ENCODE measurements around the gene BMP6.

The BMP6 gene

DNA sequence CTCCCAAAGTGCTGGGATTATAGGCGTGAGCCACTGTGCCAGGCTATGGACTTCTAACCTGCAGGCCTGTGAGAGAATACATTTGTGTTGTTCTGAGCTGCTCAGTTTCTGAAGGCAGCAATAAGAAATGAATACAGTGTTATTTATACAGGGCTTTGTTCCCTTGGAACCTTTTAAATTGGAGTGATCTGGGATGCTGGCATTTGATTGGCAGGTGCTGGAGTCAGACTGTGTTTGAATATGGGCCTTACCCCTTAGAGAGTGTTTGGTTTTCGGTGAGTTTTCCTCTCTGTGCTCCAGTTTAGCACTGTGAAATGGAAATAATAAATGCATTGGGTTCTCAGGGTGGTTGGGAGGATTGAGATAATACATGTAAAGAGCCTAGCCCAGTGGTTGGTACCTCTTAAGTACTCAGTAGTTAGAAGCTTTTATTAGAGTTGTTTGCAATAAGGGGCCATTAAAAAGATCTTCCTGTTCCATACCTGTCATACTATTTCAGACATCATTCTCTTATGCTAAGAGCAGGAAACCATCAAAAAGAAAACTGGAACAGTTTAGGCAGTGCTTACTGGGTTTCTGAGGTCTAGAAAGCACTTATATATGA is 22.1 kb downstream of the BMP6 start:
- DNase-seq = no peak

DNA sequence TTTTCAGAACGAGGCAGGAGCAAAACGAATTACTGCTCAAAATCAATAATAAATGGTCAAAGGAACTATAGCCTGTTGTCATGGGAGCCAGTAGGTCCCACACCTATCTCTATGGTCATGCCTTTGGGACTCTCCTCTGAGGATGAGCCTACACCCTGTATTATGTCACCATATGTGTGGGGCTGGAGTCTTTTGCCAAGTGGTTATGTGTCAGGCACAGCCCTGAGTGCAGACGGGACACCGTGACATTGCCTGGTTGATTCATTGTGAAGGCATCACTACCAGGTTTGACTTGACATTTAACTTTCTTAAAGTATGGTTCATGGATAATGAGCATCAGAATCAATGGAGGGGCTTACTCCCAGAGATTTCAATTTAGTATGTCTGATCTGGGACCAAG is 23.6 kb downstream of the BMP6 start:
- DNase-seq = no peak

DNA sequence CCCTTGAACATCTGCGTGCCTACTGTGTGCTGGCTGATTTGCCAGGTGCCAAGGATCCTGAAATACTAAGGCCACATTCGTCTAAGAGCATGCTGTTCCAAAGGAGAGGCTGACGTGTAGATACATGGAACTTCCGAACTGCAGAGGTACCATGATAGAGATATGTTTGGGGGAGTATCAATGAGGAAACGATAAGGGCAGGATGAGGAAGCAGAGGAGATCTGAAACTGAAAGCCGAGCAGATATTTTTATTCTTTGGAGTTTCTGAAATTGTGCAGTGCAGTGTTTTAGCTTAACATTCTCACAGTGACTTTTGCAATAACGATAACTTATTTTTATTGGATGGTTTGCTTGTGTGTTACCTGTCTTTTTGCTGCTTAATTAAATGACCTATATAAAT is 24.3 kb downstream of the BMP6 start:
- no peak for DNase-seq

DNA sequence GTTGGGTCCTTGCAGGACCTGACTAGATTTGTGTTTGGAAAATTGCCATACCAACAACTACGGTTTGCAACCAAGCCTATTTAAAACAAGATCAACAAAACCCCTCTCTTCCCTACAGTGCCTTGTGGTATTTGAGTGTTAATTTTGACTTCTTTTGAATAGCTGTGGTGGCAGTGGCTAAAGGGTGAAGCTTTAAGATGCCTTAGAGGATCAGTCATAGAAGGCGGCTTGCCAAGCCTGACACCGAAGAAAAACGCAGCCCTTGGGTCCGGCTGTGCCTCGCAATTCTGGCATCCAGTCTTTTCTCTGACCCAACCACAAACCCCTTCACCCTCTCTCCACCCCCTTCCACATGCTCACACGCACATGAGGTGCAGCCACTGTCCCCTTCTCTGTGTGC is 32.6 kb downstream of the BMP6 start:
- no peak for DNase-seq

DNA sequence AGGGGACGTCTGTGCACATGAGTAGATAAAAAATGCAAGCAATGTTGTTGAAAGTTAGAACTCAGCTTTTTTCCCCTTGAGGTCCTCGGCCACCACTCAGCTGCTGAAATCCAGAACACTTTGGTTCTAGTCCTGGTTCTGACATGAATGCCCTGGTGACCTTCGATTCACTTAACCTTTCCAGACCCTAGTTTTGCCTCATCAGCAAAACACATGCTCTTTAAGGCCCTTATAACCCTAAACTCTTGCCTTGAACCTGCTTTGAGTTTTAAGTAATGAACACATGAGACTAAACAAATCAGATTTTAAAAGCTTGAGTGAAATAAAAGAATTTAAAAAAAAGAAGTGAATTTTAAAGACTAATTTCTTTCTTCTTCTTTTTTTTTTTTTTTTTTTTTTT is 33.4 kb downstream of the BMP6 start:
- DNase-seq = no peak

DNA sequence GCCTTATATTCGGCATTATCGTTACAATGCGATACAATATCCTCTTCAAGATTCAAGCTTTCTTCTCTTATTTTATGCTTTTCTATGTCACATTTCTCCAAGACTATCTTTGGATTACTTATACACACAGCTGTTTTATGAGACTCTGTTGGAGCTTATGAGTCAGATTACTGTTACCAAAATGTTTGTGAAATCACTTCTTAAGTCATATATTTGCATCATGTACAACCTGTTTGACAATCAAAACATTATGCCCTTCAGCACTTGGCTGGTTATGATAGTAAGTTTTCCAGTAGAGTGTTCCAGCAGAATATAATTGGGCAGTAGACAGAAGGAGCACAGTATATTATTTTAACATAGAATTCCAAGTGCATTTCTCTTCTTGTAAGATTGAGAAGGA is 35.2 kb downstream of the BMP6 start:
- no peak for DNase-seq

DNA sequence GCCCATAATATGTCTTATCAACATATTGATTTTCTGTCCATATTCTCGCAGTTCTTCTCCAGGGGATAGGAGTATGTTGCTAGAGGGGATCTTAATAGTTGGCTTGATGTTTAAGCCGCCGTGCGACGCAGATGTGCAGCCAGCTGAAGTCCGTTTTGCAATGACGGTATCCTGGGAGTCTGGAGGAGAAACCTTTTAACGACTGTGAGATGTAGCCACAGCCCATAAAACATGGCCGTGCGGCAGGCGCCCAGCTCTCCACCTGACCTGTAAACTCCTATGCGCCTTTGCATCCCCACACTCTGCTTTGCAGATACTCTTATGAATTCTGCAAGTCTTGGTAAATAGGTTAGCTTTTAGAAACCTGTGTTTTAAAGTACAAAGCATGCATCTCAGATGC is 36.9 kb downstream of the BMP6 start:
- DNase-seq = no peak

DNA sequence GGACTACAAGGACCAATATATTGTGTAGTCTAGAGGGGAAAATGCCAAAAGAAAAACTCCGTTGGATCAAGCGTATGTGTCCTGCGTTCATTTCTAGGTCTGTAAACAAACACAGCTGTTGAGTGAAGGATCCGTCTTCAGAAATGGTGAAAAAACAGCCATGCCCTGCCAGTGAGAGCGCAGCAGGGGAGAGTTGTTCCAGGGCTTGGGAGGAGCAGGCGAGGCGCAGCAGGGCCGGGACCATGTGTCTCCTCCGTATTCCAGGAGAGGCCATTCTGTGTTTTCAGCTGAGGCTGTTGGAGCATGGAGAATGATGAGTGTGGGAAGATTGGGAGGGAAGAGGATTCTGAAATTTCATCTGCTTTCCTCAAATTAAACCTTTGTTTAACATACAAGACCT is 38.0 kb downstream of the BMP6 start:
- no peak for DNase-seq

DNA sequence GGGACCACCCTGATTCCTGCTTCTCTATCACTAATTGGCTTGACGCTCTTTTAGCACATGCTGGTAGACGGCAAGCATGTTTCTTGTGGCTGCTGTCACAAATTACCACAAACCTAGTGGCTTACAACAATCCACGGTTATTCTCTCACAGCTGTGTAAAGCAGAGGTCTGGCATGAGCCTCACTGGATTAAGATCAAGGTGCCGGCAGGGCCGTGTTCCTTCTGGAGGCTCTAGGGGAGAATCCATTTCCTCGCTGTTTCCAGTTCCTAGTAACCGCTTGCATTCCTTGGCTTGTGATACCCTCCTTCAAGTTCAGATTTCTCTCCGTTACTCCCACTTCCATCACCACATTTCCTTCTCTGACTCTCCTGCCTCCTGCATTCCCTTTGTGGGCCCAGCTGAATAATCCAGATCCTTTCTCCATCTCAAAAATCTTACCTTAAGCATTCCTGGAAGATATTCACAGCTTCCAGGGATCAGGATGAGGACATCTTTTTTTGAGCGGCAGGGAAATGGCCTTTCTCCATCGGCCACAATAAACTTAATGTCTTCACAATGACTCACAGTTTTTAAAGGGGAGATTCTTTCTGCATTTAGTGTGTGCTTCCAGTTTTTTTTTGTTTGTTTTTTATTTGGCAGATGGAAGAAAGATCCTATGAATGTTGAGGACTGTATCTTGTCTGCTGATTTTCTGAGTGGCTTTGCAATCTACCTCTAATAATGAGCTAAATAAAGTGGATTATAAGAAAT is 39.9 kb downstream of the BMP6 start:
- no peak for DNase-seq

DNA sequence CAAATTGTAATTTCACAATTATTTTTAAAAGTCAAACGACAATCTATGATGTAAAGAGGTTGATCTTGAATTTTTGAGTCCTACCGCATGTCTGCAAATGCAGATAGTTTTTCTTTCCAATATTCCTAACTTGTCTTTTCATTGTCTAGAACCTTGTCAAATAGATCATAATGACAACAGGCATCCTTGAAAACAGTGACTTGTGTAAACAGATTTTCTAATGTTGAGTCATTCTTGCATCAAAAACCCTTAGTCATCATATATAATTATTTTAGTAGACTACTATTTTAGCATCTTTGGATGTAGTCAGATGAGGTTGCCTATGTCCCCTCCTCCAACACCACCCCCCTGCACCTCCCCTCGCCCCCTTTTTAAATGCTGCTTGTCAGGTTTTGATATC is 43.8 kb downstream of the BMP6 start:
- no peak for DNase-seq

DNA sequence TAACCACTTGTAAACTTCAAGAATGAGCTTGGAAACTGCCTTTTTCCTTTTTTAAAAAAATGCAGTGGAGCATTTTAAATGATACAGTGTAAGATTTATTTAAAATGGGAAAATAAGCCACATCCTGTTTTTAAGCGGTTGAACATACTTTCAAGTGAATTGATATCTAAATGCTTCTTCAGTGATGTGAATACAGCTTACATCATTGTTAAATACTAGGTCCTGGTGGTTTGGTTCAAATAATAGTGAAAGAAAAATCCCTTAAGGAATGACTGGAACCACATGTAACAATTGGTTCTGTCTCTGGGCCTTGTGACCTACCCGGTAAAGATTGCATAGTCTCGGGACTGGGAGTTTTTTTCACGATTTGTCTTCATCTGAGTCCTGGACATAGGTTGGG is 44.2 kb downstream of the BMP6 start:
- DNase-seq = no peak

DNA sequence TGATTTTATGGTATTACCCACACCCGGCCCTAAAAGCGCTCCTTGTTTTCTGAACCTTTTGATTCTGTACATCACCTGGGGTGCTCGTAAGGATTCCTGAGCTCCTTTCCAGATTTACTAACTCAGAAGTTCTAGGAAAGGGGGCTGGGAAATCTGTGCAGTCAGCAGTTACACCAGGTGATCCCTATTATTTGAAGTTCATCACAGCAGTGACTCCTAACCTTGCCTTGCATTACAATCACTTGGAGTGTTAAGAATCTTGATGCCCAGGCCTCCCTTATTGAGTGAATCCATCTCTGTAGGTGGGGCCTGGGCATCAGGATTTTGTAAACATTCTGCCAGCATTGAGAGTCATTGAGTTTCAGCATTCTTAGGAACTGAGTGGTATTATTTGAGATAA is 44.7 kb downstream of the BMP6 start:
- no peak for DNase-seq

DNA sequence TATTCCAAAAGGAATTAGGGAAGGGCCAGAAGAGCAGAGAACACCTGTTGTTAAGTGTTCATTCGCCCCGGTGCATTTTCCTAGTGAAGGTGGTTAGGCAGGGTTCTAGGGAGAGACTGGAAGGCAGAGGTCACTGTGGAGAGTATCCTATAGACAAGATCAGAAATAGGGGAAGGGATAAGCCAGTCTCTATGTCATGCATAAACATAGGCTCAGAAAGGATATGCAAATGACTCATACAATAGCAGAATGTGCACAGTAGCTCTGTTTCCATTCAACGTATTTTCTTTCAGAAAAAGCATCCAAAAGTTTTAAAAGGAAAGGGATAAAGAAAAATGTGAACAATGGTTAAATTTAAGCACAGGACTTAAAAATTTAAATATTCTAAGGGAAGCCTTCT is 47.4 kb downstream of the BMP6 start:
- no peak for DNase-seq

DNA sequence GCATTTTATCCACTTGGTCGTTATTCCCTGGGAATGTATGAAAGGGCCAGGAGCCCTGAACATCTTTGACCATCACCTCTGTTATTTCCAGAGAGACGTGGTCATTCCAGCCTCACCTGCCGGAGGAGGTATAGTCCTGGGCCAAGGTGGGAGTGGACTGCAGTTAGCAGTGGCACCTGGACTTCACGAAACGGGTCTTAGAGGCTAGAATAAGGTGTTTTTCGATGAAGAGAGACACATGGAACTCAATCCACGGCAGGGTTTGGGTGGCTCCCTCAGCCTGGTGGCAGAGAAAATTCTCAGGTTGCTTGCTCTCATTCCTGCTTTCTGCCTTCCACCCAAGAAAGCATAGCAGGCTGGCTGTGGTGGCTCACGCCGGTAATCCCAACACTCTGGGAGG is 48.0 kb downstream of the BMP6 start:
- no peak for DNase-seq

DNA sequence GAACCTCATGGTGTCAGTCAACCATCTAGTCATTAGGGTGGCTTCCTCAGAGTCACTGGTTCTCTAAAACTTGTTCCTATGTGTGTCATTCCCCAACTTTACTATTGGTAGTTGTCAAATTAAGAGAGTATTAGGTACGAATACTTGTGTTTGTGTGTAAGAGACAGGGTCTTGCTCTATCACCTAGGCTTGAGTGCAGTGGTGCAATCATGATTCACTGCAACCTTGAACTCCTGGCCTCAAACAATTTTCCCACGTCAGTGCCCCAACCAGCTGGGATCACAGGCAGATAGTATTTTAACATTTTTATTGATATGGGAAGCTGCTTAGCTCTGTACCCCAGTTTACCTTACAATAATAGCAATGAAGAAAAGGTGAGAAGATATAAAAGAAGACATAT is 50.6 kb downstream of the BMP6 start:
- no peak for DNase-seq

DNA sequence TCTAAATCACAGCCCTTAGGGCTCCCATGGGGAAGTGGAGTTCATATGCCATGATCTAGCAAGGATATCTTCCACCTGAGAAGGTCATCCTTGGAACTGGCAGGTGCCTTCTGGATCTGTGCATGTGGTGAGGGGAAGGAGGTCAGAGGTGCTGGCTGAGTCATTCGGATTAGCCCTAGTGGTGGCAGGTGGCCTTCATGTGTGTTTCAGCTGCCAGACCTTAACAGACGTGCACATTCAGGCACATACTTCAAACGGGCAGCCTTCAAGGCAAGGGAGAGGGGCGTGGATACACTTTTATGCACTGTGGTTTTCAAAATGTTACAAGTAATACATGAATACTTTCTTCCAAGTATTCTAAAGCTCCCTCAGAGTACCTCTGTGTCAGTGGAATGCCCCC is 51.2 kb downstream of the BMP6 start:
- no peak for DNase-seq

DNA sequence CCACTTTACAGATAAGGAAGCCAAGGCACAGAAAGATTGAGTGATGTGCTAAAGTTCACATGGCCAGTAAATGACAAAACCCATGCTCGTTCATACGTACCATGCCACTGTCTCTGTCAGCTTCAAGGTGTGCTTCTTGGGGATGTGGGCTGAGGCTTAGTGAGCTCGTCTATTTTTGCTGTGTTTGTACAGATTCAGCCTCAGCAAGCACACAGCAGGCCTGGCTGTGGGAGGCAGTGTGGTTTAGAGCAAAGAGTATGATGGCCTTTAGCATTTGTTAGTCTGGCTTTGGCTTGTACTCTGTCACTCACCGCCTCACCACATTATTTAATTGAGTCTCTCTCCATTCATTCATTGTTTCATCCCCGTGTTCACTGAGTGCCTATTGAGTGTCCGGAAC is 55.3 kb downstream of the BMP6 start:
- DNase-seq = no peak

DNA sequence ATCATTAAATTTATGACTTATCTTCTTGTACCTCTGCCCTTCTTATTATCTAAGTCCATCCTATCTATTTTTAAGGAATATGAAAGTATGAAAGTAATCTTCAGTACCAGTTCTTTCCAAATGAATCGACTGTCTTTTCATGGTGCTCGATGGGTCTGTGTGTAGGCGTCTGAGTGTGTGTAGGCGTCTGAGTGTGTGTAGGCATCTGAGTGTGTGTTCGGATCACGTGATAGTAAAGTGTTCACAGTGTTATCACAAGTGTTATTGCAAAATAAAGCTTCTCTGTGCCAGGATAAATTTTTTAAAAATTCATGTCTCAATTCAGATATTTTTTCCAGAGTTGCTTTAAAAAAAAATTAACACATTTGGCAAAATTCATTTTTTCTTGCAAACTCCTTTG is 58.3 kb downstream of the BMP6 start:
- DNase-seq = no peak

DNA sequence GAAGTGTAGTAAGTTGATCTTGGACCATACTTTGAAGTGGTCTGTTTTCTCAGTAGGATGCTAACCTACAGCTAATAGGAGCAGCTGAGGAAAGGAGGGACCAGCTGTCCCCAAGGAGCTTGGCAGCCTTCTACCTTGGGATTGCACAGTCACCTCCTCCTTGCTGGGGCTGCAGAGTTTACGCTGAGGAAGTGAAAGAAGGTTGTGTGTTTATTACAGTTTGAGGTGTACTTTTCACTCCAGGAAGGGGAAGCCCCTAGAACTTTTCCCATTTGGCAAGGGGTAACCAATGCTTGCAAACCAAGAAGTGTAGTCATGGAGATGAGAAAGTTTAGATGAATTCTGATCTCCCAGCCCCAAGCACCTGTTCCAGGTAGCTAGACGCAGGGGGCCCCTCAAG is 58.8 kb downstream of the BMP6 start:
- DNase-seq = no peak

DNA sequence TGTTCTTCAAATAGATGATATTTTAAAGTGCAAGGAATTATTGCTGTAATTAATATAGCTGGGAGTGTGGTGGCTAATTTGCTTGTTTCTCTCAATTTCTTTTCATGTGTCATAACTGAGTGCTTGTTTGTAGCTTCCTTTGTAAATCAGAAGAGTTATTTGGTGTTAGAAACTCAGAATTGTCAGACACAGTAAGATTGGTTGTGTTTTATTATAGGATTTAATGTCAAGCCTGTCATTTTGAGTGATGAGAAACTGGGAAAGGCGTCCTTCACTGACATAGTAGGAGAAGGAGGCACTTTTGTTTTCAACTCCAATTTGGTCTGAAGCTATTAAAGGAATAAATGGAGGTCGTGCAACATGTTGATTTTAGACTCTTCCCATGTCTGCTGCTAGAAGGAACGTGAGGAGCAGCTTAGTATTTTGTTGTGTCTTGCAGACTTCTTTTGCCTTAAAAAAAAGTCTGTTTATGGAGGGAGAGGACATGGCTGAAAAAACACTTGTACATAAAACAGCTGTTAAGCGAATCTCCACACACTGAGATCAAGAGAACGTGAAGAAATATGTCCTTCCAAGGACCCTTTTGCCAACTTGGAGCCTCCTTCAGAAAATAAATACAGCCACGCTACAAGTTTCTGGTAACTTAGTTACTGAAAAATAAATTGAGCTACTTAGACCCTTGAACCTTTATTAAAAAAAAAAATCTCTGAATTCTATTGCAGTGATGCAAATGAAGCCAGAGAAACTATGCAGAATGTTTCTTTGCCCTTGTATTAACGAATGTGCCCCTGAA is 59.5 kb downstream of the BMP6 start:
- no peak for DNase-seq

DNA sequence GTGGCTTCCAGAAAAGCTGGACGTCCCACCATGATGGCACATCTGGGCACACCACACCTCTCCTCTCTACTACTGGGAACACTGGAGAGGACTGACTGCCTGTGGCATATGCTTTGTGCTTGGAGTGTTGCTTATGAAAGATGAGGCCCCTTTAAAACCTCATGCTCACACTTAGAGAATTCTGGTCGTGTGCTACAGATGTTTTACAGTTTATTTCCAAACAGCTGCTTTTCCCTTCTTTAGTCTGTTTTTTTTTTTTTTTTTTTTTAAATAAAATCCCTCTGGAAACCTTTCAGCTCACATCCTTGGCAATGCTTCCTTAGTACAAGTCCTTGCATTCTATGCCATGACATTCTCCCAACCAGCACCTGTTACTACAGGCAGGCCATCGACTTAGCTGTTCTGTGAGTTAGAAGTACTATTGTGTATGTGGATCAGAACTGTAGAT is 60.3 kb downstream of the BMP6 start:
- no peak for DNase-seq

DNA sequence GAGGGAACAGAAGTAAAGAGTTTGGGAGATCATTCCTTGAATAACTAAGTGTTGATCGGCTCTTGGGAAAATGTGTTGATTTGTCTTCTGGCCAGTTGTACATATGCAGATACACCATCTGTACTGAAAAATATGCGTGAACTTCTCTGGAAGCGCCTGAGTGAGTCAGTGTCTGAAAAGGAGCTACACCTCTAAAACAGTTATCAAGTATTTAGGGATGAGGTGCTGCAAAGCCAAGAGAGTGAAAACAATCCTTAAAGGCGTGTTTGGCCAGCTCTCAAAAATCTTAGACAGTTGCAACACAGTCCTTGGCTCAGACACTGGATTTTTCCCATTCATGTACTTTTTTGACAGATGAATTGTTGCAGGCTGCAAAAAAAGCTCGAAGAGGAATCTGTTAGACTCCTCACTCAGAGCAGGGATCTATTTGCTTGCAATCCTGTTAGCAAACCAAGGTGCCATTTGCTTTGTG is 61.3 kb downstream of the BMP6 start:
- no peak for DNase-seq

DNA sequence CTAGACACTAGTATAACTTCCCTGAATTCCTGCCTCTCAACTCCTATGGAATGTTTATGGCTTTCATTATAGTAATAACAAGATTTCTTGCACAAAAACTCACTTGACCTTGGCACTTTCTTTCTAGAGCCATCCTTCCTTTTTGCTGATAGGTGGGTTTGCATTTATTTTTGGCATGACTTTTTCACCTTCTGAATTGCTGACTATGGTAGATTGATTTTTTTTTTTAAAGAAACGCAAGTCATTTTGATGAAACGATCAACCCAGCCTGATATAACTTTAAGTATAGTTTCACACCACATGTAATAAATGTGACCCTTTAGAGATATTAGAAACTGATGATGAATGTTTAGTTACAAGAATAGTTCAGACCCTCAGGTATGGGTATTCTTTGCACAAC is 61.8 kb downstream of the BMP6 start:
- DNase-seq = no peak

DNA sequence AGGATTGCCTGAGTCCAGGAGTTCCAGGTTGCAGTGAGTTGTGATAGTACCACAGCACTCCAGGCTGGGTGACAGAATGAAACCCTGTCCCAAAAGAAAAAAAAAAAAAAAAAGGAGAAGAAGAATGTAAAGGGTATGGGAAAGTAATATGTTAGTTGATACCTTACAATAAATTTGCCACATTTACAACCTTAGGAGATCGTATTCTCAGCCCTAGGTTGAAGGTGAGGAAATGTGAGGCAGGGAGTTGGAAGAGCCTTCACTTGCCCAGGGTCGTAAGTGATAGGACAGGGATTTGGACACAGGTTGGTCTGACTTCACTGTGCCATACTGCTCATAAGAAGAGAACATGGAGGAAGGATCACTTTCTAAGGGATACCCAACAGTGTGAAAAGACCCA is 68.6 kb downstream of the BMP6 start:
- no peak for DNase-seq
